ENCODE data around the gene ARFIP1. TPM values are rescaled to one million over a fixed set of nuclear protein-coding genes. Genes with fewer than 3 reads are reported as not detected.

ARFIP1 gene
- total RNA-seq, 4 donors from 2014 or later = 8.4 to 11.9 (median 9.7) TPM

- H3K27me3 ChIP-seq = no peaks in the 10 kb centered on the region
- in situ Hi-C loops (cut with MboI; ENCODE audit: low sequenced_read_pairs in 4 of 4) = no loop called here
- TF ChIP-seq CTCF (IDR thresholded peaks at IDR 0.05 in 4 of 5, conservative IDR thresholded peaks at IDR 0.05 in 1 of 5) (no peak), POLR2A (IDR thresholded peaks at IDR 0.05) (no peak)
- H3K36me3 ChIP-seq = no peaks in the 10 kb centered on the region
- no peak overlapping the region for H3K4me3 ChIP-seq
- H3K27ac ChIP-seq = no peak overlapping the region
- intact Hi-C loops (cut with DNase I; ENCODE audit: low total_unique reads) = no loop called here
- no peak for DNase-seq
- no peaks in the 10 kb centered on the region for H3K9me3 ChIP-seq
- H3K4me1 ChIP-seq = no peaks in the 10 kb centered on the region
- ATAC-seq = no peak
These were observed 147.2 kb downstream of the ARFIP1 start for GRCh38 chr4:152926959-152927358.

GRCh38 chr4:152927737-152928136 is 148.0 kb downstream of the ARFIP1 start:
- intact Hi-C loops (cut with DNase I; ENCODE audit: low total_unique reads) = no loop called here

GRCh38 chr4:152928286-152928685 is 148.5 kb downstream of the ARFIP1 start:
- no peak for TF ChIP-seq POLR2A (IDR thresholded peaks at IDR 0.05)
- TF ChIP-seq CTCF (IDR thresholded peaks at IDR 0.05 in 4 of 5, conservative IDR thresholded peaks at IDR 0.05 in 1 of 5) = no peak
- in situ Hi-C loops (cut with MboI; ENCODE audit: low sequenced_read_pairs in 4 of 4) (no loop called here), intact Hi-C loops (cut with DNase I; ENCODE audit: low total_unique reads) (no loop called here)

More at GRCh38 chr4:152927737-152928136, 148.0 kb downstream of the ARFIP1 start:
- Histone ChIP-seq H3K27ac (no peak overlapping the region), H3K4me3 (no peak overlapping the region), H3K36me3 (no peaks in the 10 kb centered on the region), H3K9me3 (no peaks in the 10 kb centered on the region), H3K4me1 (no peaks in the 10 kb centered on the region), H3K27me3 (no peaks in the 10 kb centered on the region)
- no peak for TF ChIP-seq POLR2A (IDR thresholded peaks at IDR 0.05)
- no peak for TF ChIP-seq CTCF (IDR thresholded peaks at IDR 0.05 in 4 of 5, conservative IDR thresholded peaks at IDR 0.05 in 1 of 5)
- DNase-seq = no peak
- in situ Hi-C loops (cut with MboI; ENCODE audit: low sequenced_read_pairs in 4 of 4) = no loop called here
- no peak for ATAC-seq

GRCh38 chr4:152929888-152930287 is 150.1 kb downstream of the ARFIP1 start:
- no peak for DNase-seq

More at GRCh38 chr4:152928286-152928685, 148.5 kb downstream of the ARFIP1 start:
- ATAC-seq = no peak
- Histone ChIP-seq H3K27ac (no peak overlapping the region), H3K27me3 (peaks cover 0 to 5% (median 0%) of the 10 kb centered on the region in 3 donors), H3K9me3 (no peaks in the 10 kb centered on the region), H3K36me3 (no peaks in the 10 kb centered on the region), H3K4me1 (no peaks in the 10 kb centered on the region), H3K4me3 (no peak overlapping the region)
- DNase-seq = no peak

More at GRCh38 chr4:152929888-152930287, 150.1 kb downstream of the ARFIP1 start:
- H3K27me3 ChIP-seq = peaks cover 0 to 10% (median 0%) of the 10 kb centered on the region in 3 donors
- intact Hi-C loops (cut with DNase I; ENCODE audit: low total_unique reads) (no loop called here), in situ Hi-C loops (cut with MboI; ENCODE audit: low sequenced_read_pairs in 4 of 4) (no loop called here)
- H3K4me1 ChIP-seq = no peaks in the 10 kb centered on the region
- H3K27ac ChIP-seq = no peak overlapping the region
- no peaks in the 10 kb centered on the region for H3K9me3 ChIP-seq
- TF ChIP-seq CTCF (IDR thresholded peaks at IDR 0.05 in 4 of 5, conservative IDR thresholded peaks at IDR 0.05 in 1 of 5) = no peak
- no peak for TF ChIP-seq POLR2A (IDR thresholded peaks at IDR 0.05)
- no peaks in the 10 kb centered on the region for H3K36me3 ChIP-seq
- ATAC-seq = no peak
- H3K4me3 ChIP-seq = no peak overlapping the region

All from gastrocnemius medialis (tissue), 4 donors.